GM23248 (cell line): ENCODE results near the gene RSPH1. TPM values are rescaled to one million over a fixed set of nuclear protein-coding genes. Genes with fewer than 3 reads are reported as not detected.
A peak's percentile ranks its signal among the peaks of the same experiment; 100 is the strongest.

Experiments used
- DNase-seq: peaks from one replicate; pipeline ENCODE4 v3.0.0-alpha.2; 2015
- H2AFZ ChIP-seq: fragments of 200-600 bp; sonication (generic); 2 replicates; pipeline ENCODE4 v1.6.1; 2016; ENCODE audit warnings: antibody characterized with exemption
- H3F3A ChIP-seq: fragments of 200-600 bp; sonication (generic); 2 replicates; pipeline ENCODE4 v1.6.1; 2016; ENCODE audit warnings: mild to moderate bottlenecking, antibody characterized with exemption, mixed run types; ENCODE audit not compliant: insufficient read depth
- H3K27ac ChIP-seq: fragments of 200-600 bp; sonication (generic); 2 replicates; pipeline ENCODE4 v1.5.1; 2016; ENCODE audit warnings: mild to moderate bottlenecking
- H3K27me3 ChIP-seq: fragments of 200-600 bp; sonication (generic); replicated peaks from 2 replicates; pipeline ENCODE4 v1.6.1; 2016; ENCODE audit warnings: mild to moderate bottlenecking; ENCODE audit not compliant: insufficient read depth
- H3K36me3 ChIP-seq: fragments of 200-600 bp; sonication (generic); 2 replicates; pipeline ENCODE4 v1.6.1; 2016; ENCODE audit warnings: low read depth, mild to moderate bottlenecking
- H3K4me1 ChIP-seq: fragments of 200-600 bp; sonication (generic); 2 replicates; pipeline ENCODE4 v1.6.1; 2016; ENCODE audit warnings: mild to moderate bottlenecking; ENCODE audit not compliant: insufficient read depth
- H3K4me2 ChIP-seq: fragments of 200-600 bp; sonication (generic); one replicate; pipeline ENCODE4 v1.6.1; 2016; ENCODE audit warnings: mild to moderate bottlenecking; ENCODE audit not compliant: unreplicated experiment
- H3K4me3 ChIP-seq: fragments of 200-600 bp; sonication (generic); 2 replicates; pipeline ENCODE4 v1.5.1; 2016; ENCODE audit warnings: mild to moderate bottlenecking
- H3K79me2 ChIP-seq: fragments of 200-600 bp; sonication (generic); 2 replicates; pipeline ENCODE4 v1.6.1; 2016; ENCODE audit warnings: mild to moderate bottlenecking; ENCODE audit not compliant: insufficient read depth
- H3K9ac ChIP-seq: fragments of 200-600 bp; sonication (generic); 2 replicates; pipeline ENCODE4 v1.6.1; 2016; ENCODE audit warnings: mild to moderate bottlenecking
- H3K9me2 ChIP-seq: fragments of 200-600 bp; sonication (generic); 2 replicates; pipeline ENCODE4 v1.6.1; 2016; ENCODE audit warnings: mixed run types, mild to moderate bottlenecking, moderate library complexity; ENCODE audit not compliant: insufficient read depth
- H3K9me3 ChIP-seq: fragments of 200-600 bp; sonication (generic); one replicate; pipeline ENCODE4 v1.6.1; 2017; ENCODE audit warnings: low read depth
- H4K20me1 ChIP-seq: fragments of 200-600 bp; sonication (generic); 2 replicates; pipeline ENCODE4 v1.6.0; 2016; ENCODE audit not compliant: insufficient read depth
- EZH2 ChIP-seq: fragments of 200-600 bp; sonication (generic); IDR thresholded peaks from 2 replicates; pipeline ENCODE4 v1.6.1; 2018; ENCODE audit warnings: antibody characterized with exemption, mild to moderate bottlenecking; ENCODE audit not compliant: insufficient read depth, poor library complexity, severe bottlenecking
- EZH2phosphoT487 ChIP-seq: fragments of 200-600 bp; sonication (generic); IDR thresholded peaks from 2 replicates; pipeline ENCODE4 v1.6.1; 2018; ENCODE audit warnings: antibody characterized with exemption, moderate library complexity, mild to moderate bottlenecking, low read depth; ENCODE audit not compliant: insufficient read depth
- WGBS, 2 experiments: methylation state at CpG; one replicate each; pipeline ENCODE4 v1.1.6; 2015 to 2017; ENCODE audit warnings: low lambda C conversion rate in 2 of 2, low coverage in 1 of 2; ENCODE audit errors: missing lambda C conversion rate in 2 of 2; 5-methylcytosine and 5-hydroxymethylcytosine counted together
- in situ Hi-C: fragments of 300-500 bp; cut with MboI; formaldehyde crosslinking; loops from 2 replicates; pipeline ENCODE4 v1.15.0; 2020
- polyA plus RNA-seq: library from polyadenylated mRNA; unstranded; fragments of >200 nt; fragmentation: Nextera tagmentation; extraction: Ambion mirVana; gene quantifications from 2 replicates; pipeline ENCODE4 v1.2.1, GENCODE V29; 2016
- total RNA-seq: library from RNA; depleted of rRNA; stranded (reverse); fragments of >200 nt; shearing (Covaris generic); gene quantifications from 2 replicates; pipeline ENCODE4 v1.2.3, GENCODE V29; 2014

RSPH1 gene
- total and polyA plus RNA-seq, 2 experiments from 2014 or later: 0.32 TPM; not detected in 1

DNA sequence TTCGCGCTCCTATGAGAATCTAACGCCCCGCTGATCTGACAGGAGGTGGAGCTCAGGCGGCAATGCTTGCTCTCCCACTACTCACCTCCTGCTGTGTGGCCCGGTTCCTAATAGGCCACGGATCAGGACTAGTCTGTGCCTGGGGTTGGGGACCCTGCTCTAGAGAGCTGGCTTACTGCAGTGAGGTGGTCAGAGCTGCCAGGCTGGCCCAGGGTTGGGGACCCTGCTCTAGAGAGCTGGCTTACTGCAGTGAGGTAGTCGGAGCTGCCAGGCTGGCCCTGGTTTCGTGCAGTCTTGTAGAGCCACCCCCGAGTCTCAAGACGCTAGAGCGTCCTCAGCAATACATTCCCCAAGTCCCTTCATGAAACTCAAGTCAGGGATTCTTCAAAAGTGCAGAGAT, 45.1 kb upstream of the RSPH1 start:
- no peak overlapping the region for H3K9ac ChIP-seq
- peaks cover 6% of the 10 kb centered on the region; the same call in 1 of the 2 replicates for H3K27me3 ChIP-seq
- no peaks in the 10 kb centered on the region for H3F3A ChIP-seq
- no peaks in the 10 kb centered on the region for H4K20me1 ChIP-seq
- no peak for DNase-seq
- no peaks in the 10 kb centered on the region for H3K79me2 ChIP-seq
- H3K4me2 ChIP-seq: no peak overlapping the region
- in situ Hi-C loops: no loop called here
- H3K4me3 ChIP-seq: no peak overlapping the region
- no peaks in the 10 kb centered on the region for H3K4me1 ChIP-seq
- TF ChIP-seq EZH2phosphoT487 (no peak), EZH2 (no peak)
- no peaks in the 10 kb centered on the region for H3K9me3 ChIP-seq
- no peaks in the 10 kb centered on the region for H3K9me2 ChIP-seq
- 64 to 72% methylated on average over 12 of the region's 12 CpGs for WGBS, 2 experiments
- no peak overlapping the region for H2AFZ ChIP-seq
- H3K36me3 ChIP-seq: no peaks in the 10 kb centered on the region
- no peak overlapping the region for H3K27ac ChIP-seq

DNA sequence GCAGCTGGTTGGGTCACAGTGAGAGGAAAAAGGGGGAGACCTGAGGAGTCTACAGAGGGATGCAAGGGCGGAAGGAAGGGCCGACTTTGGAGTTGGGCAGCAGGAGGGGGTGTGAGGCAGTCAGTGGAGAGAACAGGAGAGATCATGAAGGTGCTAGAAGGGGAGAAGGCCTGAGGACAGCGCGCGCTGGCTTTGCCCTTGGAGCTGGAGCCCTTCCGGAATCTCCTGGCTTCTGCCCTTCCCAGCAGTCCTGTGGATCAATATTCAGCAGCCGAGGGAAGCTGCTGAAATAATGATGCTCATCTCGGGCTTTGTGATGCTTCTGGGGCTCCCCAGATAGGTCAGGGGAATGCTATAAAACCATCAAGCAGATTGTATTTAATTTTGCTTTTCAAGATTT, 44.4 kb upstream of the RSPH1 start:
- WGBS, 2 experiments: 68 to 71% methylated on average over 8 of the region's 8 CpGs
- no peak for DNase-seq
- TF ChIP-seq EZH2phosphoT487: no peak
- TF ChIP-seq EZH2: no peak
- no peak overlapping the region for H3K9ac ChIP-seq
- H3K79me2 ChIP-seq: no peaks in the 10 kb centered on the region
- no peaks in the 10 kb centered on the region for H3K36me3 ChIP-seq
- in situ Hi-C loops: no loop called here
- H3K9me3 ChIP-seq: no peaks in the 10 kb centered on the region
- H3K27me3 ChIP-seq: peaks cover 6% of the 10 kb centered on the region; the same call in 1 of the 2 replicates
- no peak overlapping the region for H2AFZ ChIP-seq
- H3K4me2 ChIP-seq: no peak overlapping the region
- no peak overlapping the region for H3K27ac ChIP-seq
- no peak overlapping the region for H3K4me3 ChIP-seq
- no peaks in the 10 kb centered on the region for H3K9me2 ChIP-seq
- H3K4me1 ChIP-seq: no peaks in the 10 kb centered on the region
- no peaks in the 10 kb centered on the region for H4K20me1 ChIP-seq
- H3F3A ChIP-seq: no peaks in the 10 kb centered on the region

DNA sequence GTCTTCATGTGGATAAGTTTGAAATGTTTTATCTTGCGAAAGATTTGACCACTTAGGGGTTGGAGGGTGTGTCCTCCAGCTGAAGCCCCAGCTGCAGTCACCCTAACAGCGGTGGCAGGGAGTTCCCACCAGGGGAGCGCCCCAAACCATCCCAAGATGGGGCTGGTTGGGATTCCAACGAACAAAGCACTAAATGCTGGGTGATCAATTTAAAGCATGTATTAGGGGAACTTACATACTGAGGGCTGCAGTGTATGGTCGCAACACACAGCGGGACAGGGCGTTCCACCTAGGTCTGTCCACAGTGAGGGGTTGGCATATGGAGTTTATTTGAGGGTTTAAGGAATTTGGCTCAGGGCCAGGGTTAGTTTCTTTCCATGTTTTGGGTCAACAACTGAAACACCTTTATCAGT, 43.9 kb upstream of the RSPH1 start:
- no peaks in the 10 kb centered on the region for H3F3A ChIP-seq
- no peaks in the 10 kb centered on the region for H3K4me1 ChIP-seq
- no peaks in the 10 kb centered on the region for H3K9me2 ChIP-seq
- H3K27ac ChIP-seq: no peak overlapping the region
- H3K9ac ChIP-seq: no peak overlapping the region
- peak; percentile 6 for DNase-seq
- no peak overlapping the region for H2AFZ ChIP-seq
- H3K36me3 ChIP-seq: no peaks in the 10 kb centered on the region
- no peak overlapping the region for H3K4me3 ChIP-seq
- no peaks in the 10 kb centered on the region for H3K9me3 ChIP-seq
- no peak for TF ChIP-seq EZH2
- TF ChIP-seq EZH2phosphoT487: no peak
- H3K79me2 ChIP-seq: no peaks in the 10 kb centered on the region
- WGBS, 2 experiments: 61 to 68% methylated on average over 7 of the region's 7 CpGs
- H4K20me1 ChIP-seq: no peaks in the 10 kb centered on the region
- no peak overlapping the region for H3K4me2 ChIP-seq
- in situ Hi-C loops: no loop called here
- peaks cover 6% of the 10 kb centered on the region; the same call in 1 of the 2 replicates for H3K27me3 ChIP-seq

DNA sequence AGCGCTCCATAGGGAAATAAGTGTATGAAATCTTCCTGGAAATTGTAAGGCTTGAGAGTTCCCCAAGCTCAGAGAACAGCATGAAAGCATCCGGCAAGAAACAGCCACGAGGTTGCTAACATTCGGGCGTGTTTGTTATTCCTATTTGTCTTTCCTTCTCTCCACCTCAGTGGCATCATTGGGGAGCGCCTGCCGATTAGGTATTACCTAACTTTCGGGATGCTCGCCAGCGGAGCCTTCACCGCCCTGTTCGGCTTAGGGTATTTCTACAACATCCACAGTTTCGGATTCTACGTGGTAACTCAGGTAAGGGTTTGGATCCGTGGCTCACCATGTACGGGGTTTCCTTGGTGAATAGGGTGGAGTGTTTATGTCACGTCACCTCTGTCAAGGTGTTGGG, 43.3 kb upstream of the RSPH1 start:
- Histone ChIP-seq H3K27me3 (peaks cover 6% of the 10 kb centered on the region; the same call in 1 of the 2 replicates), H3K4me1 (no peaks in the 10 kb centered on the region), H3K27ac (no peak overlapping the region), H3K4me2 (no peak overlapping the region), H3K36me3 (no peaks in the 10 kb centered on the region), H3K9me2 (no peaks in the 10 kb centered on the region), H3K9ac (no peak overlapping the region), H3K9me3 (no peaks in the 10 kb centered on the region), H3K4me3 (no peak overlapping the region), H3F3A (no peaks in the 10 kb centered on the region), H2AFZ (no peak overlapping the region), H4K20me1 (no peaks in the 10 kb centered on the region), H3K79me2 (no peaks in the 10 kb centered on the region)
- WGBS, 2 experiments: 71 to 75% methylated on average over 17 of the region's 17 CpGs
- in situ Hi-C loops: no loop called here
- no peak for DNase-seq
- TF ChIP-seq EZH2: no peak
- TF ChIP-seq EZH2phosphoT487: no peak
